A549 (cell line): ENCODE data around the gene COG7. TPM values are rescaled to one million over a fixed set of nuclear protein-coding genes. Genes with fewer than 3 reads are reported as not detected.

ENCODE experiments used
- ATAC-seq, 2 experiments: fragments of 200-7000 bp in 1 of 2; fragments of >200 bp in 1 of 2; cut with Nextera tagmentation in 1 of 2; cut with Tn5 transposase in 1 of 2; 3 replicates each; pipeline versions ENCODE4 v1.8.0 to v1.9.1; 2018 to 2020; ENCODE audit warnings: mild to moderate bottlenecking in 1 of 2, moderate library complexity in 1 of 2
- CTCF ChIA-PET: fragments of 300-600 bp; sonication (Branson Sonifier 250); formaldehyde crosslinking; extraction: SDS; loops from one replicate; lab custom pipeline; 2021; ENCODE audit warnings: antibody characterized with exemption, inconsistent platforms; lab: Yijun Ruan, JAX
- POLR2A ChIA-PET: fragments of 350-600 bp; formaldehyde crosslinking; extraction: SDS; loops from one replicate; lab custom pipeline; 2021; ENCODE audit warnings: antibody characterized with exemption, inconsistent platforms; lab: Yijun Ruan, JAX
- DNase-seq, 2 experiments: peaks; one replicate each; pipeline versions ENCODE4 v3.0.0 to v3.0.0-alpha.2; 2011 to 2016; ENCODE audit warnings: low read depth in 1 of 2, low spot score in 1 of 2
- FAIRE-seq: peaks from 2 replicates; lab custom pipeline; 2011; peaks lifted over from hg19 to GRCh38; lab: Jason Lieb, UNC
- H3K27ac ChIP-seq, 2 experiments: fragments of >200 bp; sonication (Bioruptor Twin); formaldehyde crosslinking; 3 replicates each; pipeline ENCODE4 v1.5.1; 2016 to 2017
- H3K4me1 ChIP-seq: fragments of >200 bp; sonication (Bioruptor Twin); formaldehyde crosslinking; 3 replicates; pipeline ENCODE4 v1.6.1; 2016
- H3K4me2 ChIP-seq: fragments of >200 bp; sonication (Bioruptor Twin); formaldehyde crosslinking; 3 replicates; pipeline ENCODE4 v1.6.1; 2016
- H3K4me3 ChIP-seq: fragments of >200 bp; sonication (Bioruptor Twin); formaldehyde crosslinking; 3 replicates; pipeline ENCODE4 v1.5.1; 2016
- H3K9me3 ChIP-seq: fragments of >200 bp; sonication (Bioruptor Twin); formaldehyde crosslinking; 3 replicates; pipeline ENCODE4 v1.6.1; 2016
- BHLHE40 ChIP-seq: IDR thresholded peaks from 2 replicates; pipeline ENCODE4 v1.6.1; 2012; ENCODE audit warnings: low read depth, low read length, inconsistent platforms
- CBX8 ChIP-seq: fragments of 200-600 bp; sonication (generic); IDR thresholded peaks from 2 replicates; pipeline ENCODE4 v1.6.1; 2016
- CEBPB ChIP-seq, 2 experiments: fragments of >200 bp in 1 of 2; sonication (Bioruptor Twin) in 1 of 2; formaldehyde crosslinking in 1 of 2; IDR thresholded peaks; 2 replicates each; pipeline ENCODE4 v1.6.1; 2012 to 2016
- CHD2 ChIP-seq: fragments of 150-350 bp; IDR thresholded peaks from 2 replicates; pipeline ENCODE4 v1.6.1; 2014; ENCODE audit warnings: low read length; ENCODE audit not compliant: partially characterized antibody
- EHF ChIP-seq: fragments of 250-450 bp; sonication (Bioruptor Pico); IDR thresholded peaks from 2 replicates; pipeline ENCODE4 v1.5.0; 2020; ENCODE audit warnings: mild to moderate bottlenecking
- EP300 ChIP-seq, 2 experiments: fragments of >200 bp; sonication (Bioruptor Twin); formaldehyde crosslinking; IDR thresholded peaks; 2 replicates in 1 of 2; 3 replicates in 1 of 2; pipeline ENCODE4 v1.6.1; 2016 to 2017
- ESRRA ChIP-seq: fragments of 150-350 bp; IDR thresholded peaks from 2 replicates; pipeline ENCODE4 v1.6.1; 2014; ENCODE audit warnings: mild to moderate bottlenecking, low read length, borderline replicate concordance
- FOSL2 ChIP-seq, 2 experiments: fragments of 450-650 bp in 1 of 2; fragments of >200 bp in 1 of 2; sonication (Bioruptor Twin) in 1 of 2; formaldehyde crosslinking; IDR thresholded peaks; 2 replicates each; pipeline versions ENCODE4 v1.5.0 to v1.6.1; 2016 to 2020; ENCODE audit warnings: mild to moderate bottlenecking in 1 of 2, moderate library complexity in 1 of 2
- HDAC2 ChIP-seq: fragments of 200-600 bp; sonication (generic); IDR thresholded peaks from 2 replicates; pipeline ENCODE4 v1.6.1; 2016
- HOXA7 ChIP-seq: fragments of 250-450 bp; sonication (Bioruptor Pico); IDR thresholded peaks from 2 replicates; pipeline ENCODE4 v1.5.0; 2020; ENCODE audit warnings: mild to moderate bottlenecking, moderate library complexity
- HOXB13 ChIP-seq: fragments of 250-450 bp; sonication (Bioruptor Pico); IDR thresholded peaks from 2 replicates; pipeline ENCODE4 v1.5.0; 2020; ENCODE audit warnings: low read depth, mild to moderate bottlenecking, moderate library complexity
- HOXB5 ChIP-seq: fragments of 250-450 bp; sonication (Bioruptor Pico); IDR thresholded peaks from 2 replicates; pipeline ENCODE4 v1.5.0; 2020; ENCODE audit warnings: mild to moderate bottlenecking, moderate library complexity
- KDM1A ChIP-seq: fragments of 200-600 bp; sonication (generic); IDR thresholded peaks from 2 replicates; pipeline ENCODE4 v1.6.1; 2016; ENCODE audit warnings: low read depth, mild to moderate bottlenecking
- KDM5A ChIP-seq: fragments of 200-600 bp; sonication (generic); IDR thresholded peaks from 2 replicates; pipeline ENCODE4 v1.6.1; 2016; ENCODE audit warnings: antibody characterized with exemption, mild to moderate bottlenecking
- MAFK ChIP-seq: fragments of 450-650 bp; IDR thresholded peaks from 2 replicates; pipeline ENCODE4 v1.6.1; 2014; ENCODE audit not compliant: partially characterized antibody
- MAZ ChIP-seq: fragments of 150-350 bp; IDR thresholded peaks from 2 replicates; pipeline ENCODE4 v1.6.1; 2014; ENCODE audit warnings: antibody characterized with exemption, low read depth, low read length, borderline replicate concordance
- NPAS2 ChIP-seq: fragments of 250-450 bp; sonication (Bioruptor Pico); IDR thresholded peaks from 2 replicates; pipeline ENCODE4 v1.8.0; 2022; ENCODE audit warnings: mild to moderate bottlenecking, moderate library complexity, borderline replicate concordance
- NR3C1 ChIP-seq: fragments of >200 bp; sonication (Bioruptor Twin); formaldehyde crosslinking; IDR thresholded peaks from 3 replicates; pipeline ENCODE4 v1.6.1; 2017
- PHF8 ChIP-seq: fragments of 200-600 bp; sonication (generic); IDR thresholded peaks from 2 replicates; pipeline ENCODE4 v1.6.1; 2016; ENCODE audit warnings: low read depth, mild to moderate bottlenecking, antibody characterized with exemption, moderate library complexity, borderline replicate concordance
- POLR2A ChIP-seq: IDR thresholded peaks from 2 replicates; pipeline ENCODE4 v1.6.1; 2012; ENCODE audit warnings: mild to moderate bottlenecking, low read length
- RAD21 ChIP-seq, 2 experiments: fragments of >200 bp in 1 of 2; sonication (Bioruptor Twin) in 1 of 2; formaldehyde crosslinking in 1 of 2; IDR thresholded peaks in 1 of 2; conservative IDR thresholded peaks in 1 of 2; 2 replicates in 1 of 2; 3 replicates in 1 of 2; pipeline ENCODE4 v1.6.1; 2012 to 2018; ENCODE audit warnings: inconsistent platforms in 1 of 2
- RARB ChIP-seq: fragments of 250-450 bp; sonication (Bioruptor Pico); IDR thresholded peaks from 2 replicates; pipeline ENCODE4 v1.8.0; 2021; ENCODE audit warnings: mild to moderate bottlenecking, moderate library complexity
- SMC3 ChIP-seq: fragments of >200 bp; sonication (Bioruptor Twin); formaldehyde crosslinking; IDR thresholded peaks from 3 replicates; pipeline ENCODE4 v1.6.1; 2018; ENCODE audit warnings: inconsistent platforms
- TP53 ChIP-seq: fragments of 250-450 bp; sonication (Bioruptor Pico); IDR thresholded peaks from 2 replicates; pipeline ENCODE4 v1.5.0; 2021; ENCODE audit warnings: mild to moderate bottlenecking, moderate library complexity
- ZC3H11A ChIP-seq: fragments of 450-650 bp; IDR thresholded peaks from 2 replicates; pipeline ENCODE4 v1.6.1; 2014; ENCODE audit warnings: antibody characterized with exemption, mild to moderate bottlenecking
- ZFP36 ChIP-seq: fragments of 450-650 bp; IDR thresholded peaks from 2 replicates; pipeline ENCODE4 v1.6.1; 2014; ENCODE audit warnings: borderline replicate concordance; ENCODE audit not compliant: partially characterized antibody
- WGBS: methylation state at CpG from one replicate; pipeline ENCODE4 v1.1.6; 2017; ENCODE audit errors: missing lambda C conversion rate; 5-methylcytosine and 5-hydroxymethylcytosine counted together
- polyA plus RNA-seq, 4 experiments: library from polyadenylated mRNA; depleted of rRNA in 3 of 4; stranded (reverse); fragments of >200 nt; fragmentation: RNase III in 1 of 4; extraction: RNeasy Plus Mini Kit Qiagen cat#74134 plus additional on column Dnase treatment in 1 of 4; gene quantifications; 2 replicates in 3 of 4; 3 replicates in 1 of 4; pipeline ENCODE4 v1.2.3, GENCODE V29; 2011 to 2017
- TF ChIP-seq, protein P1 (sequence below): IDR thresholded peaks from 2 replicates; pipeline ENCODE4 v1.6.1; 2012
- TF ChIP-seq, protein P2 (sequence below): fragments of 450-650 bp; IDR thresholded peaks from 2 replicates; pipeline ENCODE4 v1.6.1; 2014; ENCODE audit warnings: antibody characterized with exemption
- TF ChIP-seq, protein P3 (sequence below): fragments of >200 bp; sonication (Bioruptor Twin); formaldehyde crosslinking; IDR thresholded peaks from 2 replicates; pipeline ENCODE4 v1.6.1; 2016
- TF ChIP-seq, protein P4 (sequence below): fragments of 150-350 bp; IDR thresholded peaks from 2 replicates; pipeline ENCODE4 v1.6.1; 2014; ENCODE audit warnings: low read depth, mild to moderate bottlenecking, low read length
- TF ChIP-seq, protein P5 (sequence below): fragments of 200-600 bp; sonication (generic); IDR thresholded peaks from 2 replicates; pipeline ENCODE4 v1.6.1; 2016; ENCODE audit warnings: antibody characterized with exemption, mild to moderate bottlenecking, moderate library complexity

The COG7 gene
- polyA plus RNA-seq, 2 of the 4 experiments (the other 2 are of a cell fraction) = 11.3 to 18.5 TPM

DNA sequence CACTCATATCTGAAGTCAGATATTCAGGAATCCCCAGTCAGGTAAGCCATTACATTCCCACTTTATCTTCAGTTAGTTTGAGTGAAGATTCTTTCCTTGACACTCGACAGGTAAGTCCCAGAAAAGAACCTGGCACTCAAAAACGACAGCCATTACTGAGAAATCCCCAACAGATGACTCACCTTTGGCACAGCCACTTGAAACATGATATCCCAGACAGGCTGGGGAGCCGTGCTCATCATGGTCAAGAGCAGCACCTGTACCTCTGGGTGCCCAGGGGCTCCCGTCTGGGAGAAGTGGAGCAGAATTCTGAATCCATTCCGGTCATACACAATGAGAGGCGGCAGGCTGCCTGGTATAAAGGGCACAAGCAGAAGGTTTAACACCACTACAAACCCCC lies 16.8 kb upstream of the COG7 start:
- no peak for FAIRE-seq
- Histone ChIP-seq H3K9me3 (no peaks in the 10 kb centered on the region), H3K27ac (0 out of 6 replicates have a peak overlapping the region, but pooled peaks of 1 of the 2 experiments have one; percentile 14), H3K4me3 (no peak overlapping the region), H3K4me1 (peaks cover 24% of the 10 kb centered on the region), H3K4me2 (no peak overlapping the region)
- ChIA-PET POLR2A (no interaction called here), CTCF (no interaction called here)
- DNase-seq = peak; percentile 38 to 58
- TF ChIP-seq CHD2 (no peak), ZFP36 (no peak), RAD21 (conservative IDR thresholded peaks at IDR 0.05 in 1 of 2, IDR thresholded peaks at IDR 0.05 in 1 of 2) (no peak), FOSL2 (IDR thresholded peaks at IDR 0.05) (no peak), FOSL2 (CRISPR knock-in tag; IDR thresholded peaks at IDR 0.05) (peak; percentile 70), RARB (no peak), KDM5A (no peak), BHLHE40 (no peak)
- peak; percentile 58 to 68 for ATAC-seq
- WGBS = 47% methylated on average over 6 of the region's 6 CpGs

DNA sequence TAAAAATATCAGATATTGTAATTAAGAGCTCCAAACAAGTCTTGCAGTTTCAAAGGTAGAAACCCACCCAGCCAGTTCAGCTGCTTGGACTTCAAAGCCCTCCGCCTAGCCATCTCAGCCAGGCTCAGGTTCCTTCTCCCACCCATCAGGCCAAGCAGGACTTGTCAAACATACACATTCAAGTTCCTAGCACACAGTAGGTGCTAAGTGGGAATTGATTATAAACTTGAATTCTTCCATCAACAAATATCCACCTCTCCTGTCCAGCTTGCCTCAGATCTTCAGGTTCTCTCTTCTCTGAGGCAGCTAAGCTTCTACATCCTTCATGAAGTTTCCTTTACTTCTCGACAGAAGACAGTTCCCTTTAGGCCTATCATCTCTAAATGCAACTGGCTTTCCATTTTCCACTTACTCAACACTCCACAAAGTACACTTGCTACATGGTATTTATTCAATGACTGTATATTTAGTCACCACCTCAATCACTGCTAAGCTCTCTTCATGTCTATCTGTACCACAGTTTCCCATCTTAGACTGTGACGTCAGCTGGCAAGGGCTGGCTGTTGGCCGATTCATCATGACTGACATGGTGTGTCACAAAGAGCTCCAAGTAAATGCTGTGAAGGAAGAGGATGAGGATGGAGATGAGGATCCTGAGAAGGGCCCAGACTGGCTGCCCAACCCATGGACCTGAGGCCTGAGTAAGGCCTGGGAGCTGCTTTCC lies 13.3 kb upstream of the COG7 start:
- CTCF ChIA-PET = interaction anchor here (0.8 to 1.1 kb wide), 3 partner anchors 13 to 32 kb away, joined by 3 to 4 read pairs (median 3); no protein-coding TSS in a partner anchor
- no peak for TF ChIP-seq CBX8
- TF ChIP-seq EHF (CRISPR knock-in tag) = no peak
- TF ChIP-seq HOXB5 (CRISPR knock-in tag) = 0 out of 2 replicates have a peak, but pooled peaks have one; percentile 49
- TF ChIP-seq ESRRA = no peak
- no peak for TF ChIP-seq BHLHE40
- no peak for TF ChIP-seq HDAC2
- TF ChIP-seq, protein P1, sequence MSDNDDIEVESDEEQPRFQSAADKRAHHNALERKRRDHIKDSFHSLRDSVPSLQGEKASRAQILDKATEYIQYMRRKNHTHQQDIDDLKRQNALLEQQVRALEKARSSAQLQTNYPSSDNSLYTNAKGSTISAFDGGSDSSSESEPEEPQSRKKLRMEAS = no peak
- no peak for TF ChIP-seq HOXB13 (CRISPR knock-in tag)
- no peak for TF ChIP-seq KDM1A
- TF ChIP-seq MAZ = no peak
- TF ChIP-seq MAFK = peak; percentile 3
- no peak for TF ChIP-seq EP300 (IDR thresholded peaks at IDR 0.05)
- TF ChIP-seq ZC3H11A = no peak
- no peak for TF ChIP-seq PHF8
- peak in 1 of 2 experiments; percentile 36; a peak in 1 of 4 replicates for TF ChIP-seq CEBPB (IDR thresholded peaks at IDR 0.05)
- TF ChIP-seq NR3C1 = no peak
- TF ChIP-seq, protein P2, sequence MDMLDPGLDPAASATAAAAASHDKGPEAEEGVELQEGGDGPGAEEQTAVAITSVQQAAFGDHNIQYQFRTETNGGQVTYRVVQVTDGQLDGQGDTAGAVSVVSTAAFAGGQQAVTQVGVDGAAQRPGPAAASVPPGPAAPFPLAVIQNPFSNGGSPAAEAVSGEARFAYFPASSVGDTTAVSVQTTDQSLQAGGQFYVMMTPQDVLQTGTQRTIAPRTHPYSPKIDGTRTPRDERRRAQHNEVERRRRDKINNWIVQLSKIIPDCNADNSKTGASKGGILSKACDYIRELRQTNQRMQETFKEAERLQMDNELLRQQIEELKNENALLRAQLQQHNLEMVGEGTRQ = no peak
- no peak for TF ChIP-seq POLR2A
- TF ChIP-seq SMC3 = no peak
- no peak for TF ChIP-seq ZFP36
- no peak for TF ChIP-seq NPAS2
- TF ChIP-seq, protein P3, sequence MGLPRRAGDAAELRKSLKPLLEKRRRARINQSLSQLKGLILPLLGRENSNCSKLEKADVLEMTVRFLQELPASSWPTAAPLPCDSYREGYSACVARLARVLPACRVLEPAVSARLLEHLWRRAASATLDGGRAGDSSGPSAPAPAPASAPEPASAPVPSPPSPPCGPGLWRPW = no peak
- TF ChIP-seq CHD2 = no peak
- no peak for TF ChIP-seq KDM5A
- TF ChIP-seq, protein P4, sequence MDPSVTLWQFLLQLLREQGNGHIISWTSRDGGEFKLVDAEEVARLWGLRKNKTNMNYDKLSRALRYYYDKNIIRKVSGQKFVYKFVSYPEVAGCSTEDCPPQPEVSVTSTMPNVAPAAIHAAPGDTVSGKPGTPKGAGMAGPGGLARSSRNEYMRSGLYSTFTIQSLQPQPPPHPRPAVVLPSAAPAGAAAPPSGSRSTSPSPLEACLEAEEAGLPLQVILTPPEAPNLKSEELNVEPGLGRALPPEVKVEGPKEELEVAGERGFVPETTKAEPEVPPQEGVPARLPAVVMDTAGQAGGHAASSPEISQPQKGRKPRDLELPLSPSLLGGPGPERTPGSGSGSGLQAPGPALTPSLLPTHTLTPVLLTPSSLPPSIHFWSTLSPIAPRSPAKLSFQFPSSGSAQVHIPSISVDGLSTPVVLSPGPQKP = no peak
- TF ChIP-seq FOSL2 (IDR thresholded peaks at IDR 0.05) = peak; percentile 65
- peak; percentile 74 for TF ChIP-seq FOSL2 (CRISPR knock-in tag; IDR thresholded peaks at IDR 0.05)
- no peak for TF ChIP-seq HOXA7 (CRISPR knock-in tag)
- no peak for TF ChIP-seq TP53 (CRISPR knock-in tag)
- TF ChIP-seq, protein P5, sequence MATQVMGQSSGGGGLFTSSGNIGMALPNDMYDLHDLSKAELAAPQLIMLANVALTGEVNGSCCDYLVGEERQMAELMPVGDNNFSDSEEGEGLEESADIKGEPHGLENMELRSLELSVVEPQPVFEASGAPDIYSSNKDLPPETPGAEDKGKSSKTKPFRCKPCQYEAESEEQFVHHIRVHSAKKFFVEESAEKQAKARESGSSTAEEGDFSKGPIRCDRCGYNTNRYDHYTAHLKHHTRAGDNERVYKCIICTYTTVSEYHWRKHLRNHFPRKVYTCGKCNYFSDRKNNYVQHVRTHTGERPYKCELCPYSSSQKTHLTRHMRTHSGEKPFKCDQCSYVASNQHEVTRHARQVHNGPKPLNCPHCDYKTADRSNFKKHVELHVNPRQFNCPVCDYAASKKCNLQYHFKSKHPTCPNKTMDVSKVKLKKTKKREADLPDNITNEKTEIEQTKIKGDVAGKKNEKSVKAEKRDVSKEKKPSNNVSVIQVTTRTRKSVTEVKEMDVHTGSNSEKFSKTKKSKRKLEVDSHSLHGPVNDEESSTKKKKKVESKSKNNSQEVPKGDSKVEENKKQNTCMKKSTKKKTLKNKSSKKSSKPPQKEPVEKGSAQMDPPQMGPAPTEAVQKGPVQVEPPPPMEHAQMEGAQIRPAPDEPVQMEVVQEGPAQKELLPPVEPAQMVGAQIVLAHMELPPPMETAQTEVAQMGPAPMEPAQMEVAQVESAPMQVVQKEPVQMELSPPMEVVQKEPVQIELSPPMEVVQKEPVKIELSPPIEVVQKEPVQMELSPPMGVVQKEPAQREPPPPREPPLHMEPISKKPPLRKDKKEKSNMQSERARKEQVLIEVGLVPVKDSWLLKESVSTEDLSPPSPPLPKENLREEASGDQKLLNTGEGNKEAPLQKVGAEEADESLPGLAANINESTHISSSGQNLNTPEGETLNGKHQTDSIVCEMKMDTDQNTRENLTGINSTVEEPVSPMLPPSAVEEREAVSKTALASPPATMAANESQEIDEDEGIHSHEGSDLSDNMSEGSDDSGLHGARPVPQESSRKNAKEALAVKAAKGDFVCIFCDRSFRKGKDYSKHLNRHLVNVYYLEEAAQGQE = no peak

More for the DNA sequence above, 13.3 kb upstream of the COG7 start:
- WGBS = 37% methylated on average over 4 of the region's 4 CpGs
- Histone ChIP-seq H3K4me2 (peak overlapping the region; percentile 38; the same call in 2 of the 3 replicates), H3K9me3 (no peaks in the 10 kb centered on the region), H3K4me3 (no peak overlapping the region), H3K27ac (no peak overlapping the region), H3K4me1 (peaks cover 24% of the 10 kb centered on the region)
- peak; percentile 74 for ATAC-seq
- peak; percentile 44 to 73 for DNase-seq
- peak; percentile 56 for FAIRE-seq
- POLR2A ChIA-PET = interaction anchor here (0.6 kb wide), 1 partner anchor 12 kb away, joined by 3 read pairs; no protein-coding TSS in a partner anchor
